Measurements from ENCODE around the gene METTL3. TPM values are rescaled to one million over a fixed set of nuclear protein-coding genes. Genes with fewer than 3 reads are reported as not detected.

Gene METTL3
- total and polyA plus RNA-seq, 2 of the 13 experiments (the other 11 are each of a cell fraction or from before 2014, with no cell fraction given): 123 to 130 TPM

GRCh38 chr14:21476925-21477681, 34.0 kb downstream of the METTL3 start, which contains the start of the genes RAB2B and TOX4 (continued):
- TF ChIP-seq KLF11 (CRISPR knock-in tag; IDR thresholded peaks at IDR 0.05) (peak; percentile 66; the same call in 1 of the 2 replicates), ZNF816 (CRISPR knock-in tag; IDR thresholded peaks at IDR 0.05; ENCODE audit: borderline replicate concordance) (no peak), EZH2 (conservative IDR thresholded peaks at IDR 0.05; ENCODE audit: low read depth, low read length) (no peak), ZNF616 (CRISPR knock-in tag; IDR thresholded peaks at IDR 0.05; ENCODE audit: low read depth) (no peak), ZNF709 (CRISPR knock-in tag; IDR thresholded peaks at IDR 0.05) (peak; percentile 55; the same call in 1 of the 2 replicates), HMGA1 (CRISPR knock-in tag; conservative IDR thresholded peaks at IDR 0.05) (no peak), AGO1 (IDR thresholded peaks at IDR 0.05; ENCODE audit: low read depth, low read length, poor library complexity, severe bottlenecking) (peak; percentile 70), ISL2 (CRISPR knock-in tag; IDR thresholded peaks at IDR 0.05) (peak; percentile 74; the same call in 1 of the 2 replicates), ZNF629 (CRISPR knock-in tag; conservative IDR thresholded peaks at IDR 0.05) (0 out of 2 replicates have a peak, but pooled peaks have one; percentile 22), MYC (CRISPR knock-in tag; IDR thresholded peaks at IDR 0.05; ENCODE audit: borderline replicate concordance) (peak; percentile 77; the same call in 1 of the 2 replicates), ATF7-NPFF (CRISPR knock-in tag; IDR thresholded peaks at IDR 0.05; ENCODE audit: low read depth) (peak; percentile 78), SOX13 (IDR thresholded peaks at IDR 0.05) (peak; percentile 37; the same call in 1 of the 2 replicates), SOX13 (CRISPR knock-in tag; conservative IDR thresholded peaks at IDR 0.05 in 1 of 2, IDR thresholded peaks at IDR 0.05 in 1 of 2) (peak; percentile 53 to 58; a peak in 2 of 4 replicates), ZNF839 (CRISPR knock-in tag; IDR thresholded peaks at IDR 0.05; ENCODE audit: borderline replicate concordance) (peak; percentile 95; the same call in 1 of the 2 replicates), FOXP4 (CRISPR knock-in tag; IDR thresholded peaks at IDR 0.05) (peak; percentile 73), ZNF724P (CRISPR knock-in tag; IDR thresholded peaks at IDR 0.05; ENCODE audit: borderline replicate concordance) (no peak), ZNF597 (CRISPR knock-in tag; IDR thresholded peaks at IDR 0.05) (no peak), ZC3H13 (CRISPR knock-in tag; IDR thresholded peaks at IDR 0.05) (peak; percentile 90), GPBP1L1 (CRISPR knock-in tag; IDR thresholded peaks at IDR 0.05) (no peak), ZNF614 (CRISPR knock-in tag; IDR thresholded peaks at IDR 0.05; ENCODE audit: borderline replicate concordance) (peak; percentile 94)
